Neural progenitor cell (in vitro differentiated cells): Measurements from ENCODE around the gene LSP1. TPM values are rescaled to one million over a fixed set of nuclear protein-coding genes. Genes with fewer than 3 reads are reported as not detected.
"Not testable (repeated sequence)": the region's sequence is repeated elsewhere in the genome, so short reads cannot be mapped to it uniquely, and the experiment has no call there.

ENCODE experiments used
- DNase-seq: peaks from one replicate; pipeline ENCODE4 v3.0.0-alpha.2; 2016; ENCODE audit warnings: low spot score
- H2AFZ ChIP-seq: fragments of 200-600 bp; sonication (generic); replicated peaks from 2 replicates; pipeline ENCODE4 v1.6.1; 2016; ENCODE audit warnings: antibody characterized with exemption
- H3F3A ChIP-seq: fragments of 200-600 bp; sonication (generic); 2 replicates; pipeline ENCODE4 v1.6.1; 2016; ENCODE audit warnings: antibody characterized with exemption, low read depth
- H3K27ac ChIP-seq: fragments of 200-600 bp; sonication (generic); 2 replicates; pipeline ENCODE4 v1.5.1; 2016; ENCODE audit warnings: mild to moderate bottlenecking
- H3K27me3 ChIP-seq: fragments of 200-600 bp; sonication (generic); 2 replicates; pipeline ENCODE4 v1.6.1; 2016; ENCODE audit warnings: mild to moderate bottlenecking, moderate library complexity
- H3K36me3 ChIP-seq: fragments of 200-600 bp; sonication (generic); 2 replicates; pipeline ENCODE4 v1.5.1; 2016
- H3K4me1 ChIP-seq: fragments of 200-600 bp; sonication (generic); 2 replicates; pipeline ENCODE4 v1.6.1; 2016; ENCODE audit warnings: mixed run types
- H3K4me2 ChIP-seq: fragments of 200-600 bp; sonication (generic); 2 replicates; pipeline ENCODE4 v1.6.1; 2016
- H3K4me3 ChIP-seq: fragments of 200-600 bp; sonication (generic); 2 replicates; pipeline ENCODE4 v1.5.1; 2016
- H3K79me2 ChIP-seq: fragments of 200-600 bp; sonication (generic); 2 replicates; pipeline ENCODE4 v1.6.1; 2016; ENCODE audit warnings: low read depth
- H3K9ac ChIP-seq: fragments of 200-600 bp; sonication (generic); 2 replicates; pipeline ENCODE4 v1.6.1; 2016
- H3K9me3 ChIP-seq: fragments of 200-600 bp; sonication (generic); 2 replicates; pipeline ENCODE4 v1.5.1; 2016; ENCODE audit warnings: low read depth
- H4K20me1 ChIP-seq: fragments of 200-600 bp; sonication (generic); 2 replicates; pipeline ENCODE4 v1.6.1; 2016; ENCODE audit warnings: low read depth
- H3K27ac Mint-ChIP-seq: 3 replicates; pipeline ENCODE4 v1.8.0; 2021; ENCODE audit warnings: mixed read lengths
- H3K27me3 Mint-ChIP-seq: 2 replicates; pipeline ENCODE4 v1.8.0; 2022; ENCODE audit warnings: low read depth, mild to moderate bottlenecking, inconsistent platforms, moderate library complexity, mixed read lengths; ENCODE audit not compliant: insufficient read depth
- H3K36me3 Mint-ChIP-seq: 3 replicates; pipeline ENCODE4 v1.8.0; 2021; ENCODE audit warnings: mixed read lengths
- H3K4me1 Mint-ChIP-seq: 3 replicates; pipeline ENCODE4 v1.8.0; 2021; ENCODE audit warnings: mixed read lengths
- H3K4me3 Mint-ChIP-seq: 3 replicates; pipeline ENCODE4 v1.8.0; 2021; ENCODE audit warnings: mild to moderate bottlenecking, moderate library complexity, mixed read lengths
- H3K9me3 Mint-ChIP-seq: 3 replicates; pipeline ENCODE4 v1.8.0; 2020; ENCODE audit warnings: mixed read lengths
- CTCF ChIP-seq: fragments of 200-600 bp; sonication (generic); IDR thresholded peaks from 2 replicates; pipeline ENCODE4 v1.5.1; 2017; ENCODE audit warnings: antibody characterized with exemption, mild to moderate bottlenecking
- EZH2 ChIP-seq: fragments of 200-600 bp; sonication (generic); IDR thresholded peaks from 2 replicates; pipeline ENCODE4 v1.6.1; 2017; ENCODE audit warnings: antibody characterized with exemption, mild to moderate bottlenecking, moderate library complexity
- EZH2phosphoT487 ChIP-seq: fragments of 200-600 bp; sonication (generic); IDR thresholded peaks from 2 replicates; pipeline ENCODE4 v1.6.1; 2017; ENCODE audit warnings: antibody characterized with exemption
- total RNA-seq: library from RNA; depleted of rRNA; stranded (reverse); fragments of >200 nt; gene quantifications from 2 replicates; pipeline ENCODE4 v1.2.3, GENCODE V29; 2015; ENCODE audit warnings: low replicate concordance

The LSP1 gene
- total RNA-seq, 1 donor from 2014 or later, result not detected

GRCh38 chr11:1882265-1883238 lies 29.7 kb downstream of the LSP1 start:
- Mint-ChIP-seq H3K9me3 (no peaks in the 10 kb centered on the region), H3K27me3 (peaks cover 1% of the 10 kb centered on the region), H3K4me1 (peaks cover 6% of the 10 kb centered on the region), H3K4me3 (no peak overlapping the region), H3K27ac (no peak overlapping the region), H3K36me3 (no peaks in the 10 kb centered on the region)
- H3K27ac ChIP-seq, result no peak overlapping the region
- no peaks in the 10 kb centered on the region for H3F3A ChIP-seq
- TF ChIP-seq EZH2 (no peak), CTCF (peak; percentile 92), EZH2phosphoT487 (no peak)
- H3K9me3 ChIP-seq, result no peaks in the 10 kb centered on the region
- DNase-seq, result peak; percentile 93
- H3K4me1 ChIP-seq, result peaks cover 6% of the 10 kb centered on the region
- peak overlapping the region; percentile 43 for H2AFZ ChIP-seq
- peak overlapping the region; percentile 21 for H3K4me2 ChIP-seq
- no peaks in the 10 kb centered on the region for H4K20me1 ChIP-seq
- no peak overlapping the region for H3K4me3 ChIP-seq
- H3K79me2 ChIP-seq, result no peaks in the 10 kb centered on the region
- H3K9ac ChIP-seq, result no peak overlapping the region
- H3K27me3 ChIP-seq, result peaks cover 7% of the 10 kb centered on the region
- H3K36me3 ChIP-seq, result no peaks in the 10 kb centered on the region

GRCh38 chr11:1883346-1884302 lies 30.7 kb downstream of the LSP1 start:
- TF ChIP-seq EZH2phosphoT487 (no peak), EZH2 (no peak), CTCF (no peak)
- H3K36me3 Mint-ChIP-seq, result no peaks in the 10 kb centered on the region
- H3K4me1 Mint-ChIP-seq, result peaks cover 5% of the 10 kb centered on the region
- Histone ChIP-seq H3K27me3 (peaks cover 7% of the 10 kb centered on the region), H3K9me3 (no peaks in the 10 kb centered on the region), H3K36me3 (no peaks in the 10 kb centered on the region), H2AFZ (no peak overlapping the region), H3K4me2 (no peak overlapping the region), H3K27ac (no peak overlapping the region), H4K20me1 (no peaks in the 10 kb centered on the region), H3K4me3 (no peak overlapping the region), H3F3A (no peaks in the 10 kb centered on the region), H3K79me2 (no peaks in the 10 kb centered on the region), H3K4me1 (peaks cover 6% of the 10 kb centered on the region), H3K9ac (no peak overlapping the region)
- DNase-seq, result no peak
- H3K9me3 Mint-ChIP-seq, result no peaks in the 10 kb centered on the region
- no peak overlapping the region for H3K27ac Mint-ChIP-seq
- H3K4me3 Mint-ChIP-seq, result no peak overlapping the region
- H3K27me3 Mint-ChIP-seq, result peaks cover under 1% of the 10 kb centered on the region

GRCh38 chr11:1884303-1884700 lies 31.4 kb downstream of the LSP1 start:
- no peaks in the 10 kb centered on the region for H3K79me2 ChIP-seq
- H3K4me2 ChIP-seq, result no peak overlapping the region
- peaks cover 6% of the 10 kb centered on the region for H3K4me1 ChIP-seq
- Mint-ChIP-seq H3K27me3 (peaks cover 4% of the 10 kb centered on the region), H3K4me1 (peaks cover 5% of the 10 kb centered on the region), H3K36me3 (no peaks in the 10 kb centered on the region), H3K27ac (no peak overlapping the region), H3K9me3 (no peaks in the 10 kb centered on the region), H3K4me3 (no peak overlapping the region)
- no peak for DNase-seq
- no peaks in the 10 kb centered on the region for H4K20me1 ChIP-seq
- H3F3A ChIP-seq, result no peaks in the 10 kb centered on the region
- H3K9me3 ChIP-seq, result no peaks in the 10 kb centered on the region
- TF ChIP-seq EZH2phosphoT487, result no peak
- TF ChIP-seq CTCF, result no peak
- no peak for TF ChIP-seq EZH2
- no peak overlapping the region for H3K4me3 ChIP-seq
- H3K27ac ChIP-seq, result no peak overlapping the region
- H2AFZ ChIP-seq, result no peak overlapping the region
- no peak overlapping the region for H3K9ac ChIP-seq
- H3K36me3 ChIP-seq, result no peaks in the 10 kb centered on the region
- peaks cover 7% of the 10 kb centered on the region for H3K27me3 ChIP-seq

GRCh38 chr11:1886551-1886950 lies 33.7 kb downstream of the LSP1 start:
- H3K27ac Mint-ChIP-seq, H3K4me1 Mint-ChIP-seq, H3K9me3 ChIP-seq, H3K79me2 ChIP-seq, H3F3A ChIP-seq, H3K27me3 ChIP-seq, H3K9me3 Mint-ChIP-seq, H3K9ac ChIP-seq, H4K20me1 ChIP-seq, DNase-seq, H3K27me3 Mint-ChIP-seq, H3K36me3 ChIP-seq, H3K4me3 Mint-ChIP-seq, H3K4me2 ChIP-seq, H3K4me3 ChIP-seq, H3K4me1 ChIP-seq, H3K27ac ChIP-seq, H3K36me3 Mint-ChIP-seq, H2AFZ ChIP-seq: not testable (repeated sequence)
